Measurements from ENCODE around the gene IGFBP6. TPM values are rescaled to one million over a fixed set of nuclear protein-coding genes. Genes with fewer than 3 reads are reported as not detected.

The IGFBP6 gene
- total and polyA plus RNA-seq, 9 of the 15 experiments (the other 6 are each of a cell fraction or from before 2014, with no cell fraction given), result 0.15 to 1.4 (median 0.54) TPM

GRCh38 chr12:53115891-53116648 is 18.6 kb downstream of the IGFBP6 start:
- no peaks in the 10 kb centered on the region for H3K36me3 ChIP-seq (ENCODE audit: control insufficient read depth, insufficient read depth, low read length)
- H2AFZ ChIP-seq (ENCODE audit: low read depth, low read length), result peak overlapping the region; percentile 59; the same call in 1 of the 2 replicates
- no peak overlapping the region for H3K27ac ChIP-seq (ENCODE audit: extremely low read depth, low read depth, low read length)
- CTCF ChIA-PET (ENCODE audit: low intra/inter-chr PET ratio), result no interaction called here
- H3K4me2 ChIP-seq (ENCODE audit: insufficient read depth, low read length), result no peak overlapping the region
- H3K4me3 ChIP-seq, result no peak overlapping the region
- H3K9me3 ChIP-seq (replicated peaks; ENCODE audit: control insufficient read depth, insufficient read depth, low read depth, low read length), result no peaks in the 10 kb centered on the region
- no peak for TF ChIP-seq BACH1 (tag; IDR thresholded peaks at IDR 0.05)
- peak; percentile 63; the same call in 1 of the 2 replicates for TF ChIP-seq CBX1 (IDR thresholded peaks at IDR 0.05; ENCODE audit: low read depth)
- peak; percentile 62; the same call in 1 of the 2 replicates for TF ChIP-seq HDAC2 (IDR thresholded peaks at IDR 0.05)
- peak; percentile 55; the same call in 1 of the 2 replicates for TF ChIP-seq PTBP1 (IDR thresholded peaks at IDR 0.05; ENCODE audit: low read depth, low read length)
- TF ChIP-seq NUFIP1 (IDR thresholded peaks at IDR 0.05; ENCODE audit: partially characterized antibody), result no peak
- TF ChIP-seq RBM25 (IDR thresholded peaks at IDR 0.05; ENCODE audit: low read depth, low read length, severe bottlenecking), result peak; percentile 93
- TF ChIP-seq BCOR (IDR thresholded peaks at IDR 0.05), result peak; percentile 97
- peak; percentile 94 for TF ChIP-seq ZFP36 (IDR thresholded peaks at IDR 0.05; ENCODE audit: low read depth, low read length, partially characterized antibody)
- no peak for TF ChIP-seq EP300 (IDR thresholded peaks at IDR 0.05; ENCODE audit: low read length)
- peak; percentile 94 for TF ChIP-seq SMARCA5 (IDR thresholded peaks at IDR 0.05)
- no peak for TF ChIP-seq ZNF740 (CRISPR knock-in tag; IDR thresholded peaks at IDR 0.05)
- TF ChIP-seq ZNF740 (tag; IDR thresholded peaks at IDR 0.05), result peak in 1 of 2 experiments; percentile 8; a peak in 1 of 4 replicates
- TF ChIP-seq BRD9 (IDR thresholded peaks at IDR 0.05; ENCODE audit: low read depth, partially characterized antibody), result peak; percentile 29
- no peak for TF ChIP-seq EWSR1 (IDR thresholded peaks at IDR 0.05; ENCODE audit: borderline replicate concordance, low read depth, partially characterized antibody)
- TF ChIP-seq KDM1A (IDR thresholded peaks at IDR 0.05), result peak; percentile 47 to 81; a peak in 2 of 4 replicates
- peak; percentile 67 for TF ChIP-seq ADNP (tag; IDR thresholded peaks at IDR 0.05)
- TF ChIP-seq ZNF224 (CRISPR knock-in tag; IDR thresholded peaks at IDR 0.05), result no peak
- FAIRE-seq (no peak), ATAC-seq (no peak), DNase-seq (ENCODE audit: extremely low read depth in 1 of 4, low spot score in 3 of 4) (peak in 1 of 4 experiments; percentile 3)
- intact Hi-C loops (cut with micrococcal nuclease) (no loop called here), in situ Hi-C loops (cut with MboI) (no loop called here)
- no peaks in the 10 kb centered on the region for H4K20me1 ChIP-seq (replicated peaks; ENCODE audit: control insufficient read depth, insufficient read depth, low read length)
- H3K9ac ChIP-seq (ENCODE audit: insufficient read depth in 1 of 2, low read depth in 2 of 2, low read length in 2 of 2), result peak overlapping the region in 1 of 2 experiments; percentile 48; a peak in 1 of 4 replicates
- no peaks in the 10 kb centered on the region for H3K79me2 ChIP-seq (ENCODE audit: control insufficient read depth, insufficient read depth, low read length)
- no TSS peak for BruUV-seq (replicated peaks)
- WGBS (ENCODE audit: insufficient coverage, low coverage, missing lambda C conversion rate), result 56% methylated on average over 8 of the region's 8 CpGs
- no peaks in the 10 kb centered on the region for H3K27me3 ChIP-seq (ENCODE audit: control insufficient read depth in 2 of 2, insufficient read depth in 2 of 2, low read length in 2 of 2)
- peaks cover 4 to 8% of the 10 kb centered on the region in 2 experiments; a peak in 3 of 5 replicates for H3K4me1 ChIP-seq (replicated peaks in 1 of 2; ENCODE audit: control insufficient read depth in 2 of 2, insufficient read depth in 2 of 2, low read length in 2 of 2)
- POLR2A ChIA-PET, result interaction anchor here (0.7 to 1.3 kb wide), 3 partner anchors 25 to 1183 kb away, joined by 3 read pairs; no protein-coding TSS in a partner anchor
- no peaks in the 10 kb centered on the region for H3K9me1 ChIP-seq (ENCODE audit: control insufficient read depth, insufficient read depth, low read length)
